ENCODE data around the gene TSG101.

GRCh38 chr11:18479063-18479462 is 47.7 kb downstream of the TSG101 start:
- no peak for TF ChIP-seq ZNF701 (tag by site-specific recombination; IDR thresholded peaks at IDR 0.05)
- no peak for TF ChIP-seq REPIN1 (tag by site-specific recombination; IDR thresholded peaks at IDR 0.05; ENCODE audit: low read depth)
- no peak for TF ChIP-seq ZBTB7A (tag by site-specific recombination; IDR thresholded peaks at IDR 0.05; ENCODE audit: low read depth)
- TF ChIP-seq YY1 (tag by site-specific recombination; IDR thresholded peaks at IDR 0.05), result no peak
- TF ChIP-seq ZNF658 (tag by site-specific recombination; IDR thresholded peaks at IDR 0.05), result no peak
- no peak for TF ChIP-seq ZBTB26 (tag by site-specific recombination; optimal IDR thresholded peaks at IDR 0.05)
- no peak for TF ChIP-seq ZNF704 (tag by site-specific recombination; IDR thresholded peaks at IDR 0.05)
- TF ChIP-seq KLF9 (tag by site-specific recombination; IDR thresholded peaks at IDR 0.05; ENCODE audit: low read depth), result no peak
